DND-41 (cell line): ENCODE results near the gene RETSAT.

Experiments
- CTCF ChIP-seq: IDR thresholded peaks from 2 replicates; pipeline ENCODE4 v1.5.1; 2012; ENCODE audit warnings: borderline replicate concordance, low read length, moderate library complexity, mild to moderate bottlenecking; ENCODE audit not compliant: poor library complexity, severe bottlenecking; ENCODE audit errors: extremely low read depth
- EZH2 ChIP-seq: IDR thresholded peaks from 3 replicates; pipeline ENCODE4 v1.6.1; 2012; ENCODE audit warnings: borderline replicate concordance, low read depth, mild to moderate bottlenecking, moderate library complexity, low read length, inconsistent platforms; ENCODE audit not compliant: severe bottlenecking

- TF ChIP-seq CTCF: no peak
- TF ChIP-seq EZH2: no peak
These were observed 14.6 kb upstream of the RETSAT start for GRCh38 chr2:85368921-85369320.
